K562 (cell line): ENCODE measurements around the gene VSTM1. TPM values are rescaled to one million over a fixed set of nuclear protein-coding genes. Genes with fewer than 3 reads are reported as not detected.

Source experiments
- ATAC-seq: fragments of 200-7000 bp; cut with Tn5 transposase; 3 replicates; pipeline ENCODE4 v1.9.1; 2020; ENCODE audit warnings: moderate library complexity
- BruUV-seq: library from RNA; stranded (reverse); fragments of 400-500 nt; replicated peaks from 2 replicates; lab custom pipeline; 2021; lab: Mats Ljungman, UMichigan
- CTCF ChIA-PET: fragments of 300-600 bp; formaldehyde crosslinking; extraction: SDS; loops from one replicate; lab custom pipeline; 2021; ENCODE audit warnings: low intra/inter-chr PET ratio; lab: Yijun Ruan, JAX
- POLR2A ChIA-PET: fragments of 300-600, 350-650 bp; sonication (Branson Sonifier 250); formaldehyde crosslinking; extraction: SDS; loops from one replicate; lab custom pipeline; 2021; ENCODE audit warnings: antibody characterized with exemption, inconsistent platforms; lab: Yijun Ruan, JAX
- DNase-seq, 4 experiments: peaks; one replicate each; pipeline versions ENCODE4 v3.0.0 to v3.0.0-alpha.2; 2011 to 2018; ENCODE audit warnings: low spot score in 3 of 4, mixed read lengths in 3 of 4; ENCODE audit errors: extremely low read depth in 1 of 4
- FAIRE-seq: peaks from 2 replicates; lab custom pipeline; 2011; peaks lifted over from hg19 to GRCh38; lab: Jason Lieb, UNC
- H2AFZ ChIP-seq: 2 replicates; pipeline ENCODE4 v1.6.0; 2011; ENCODE audit warnings: low read depth, low read length, control low read depth, inconsistent platforms
- H3K27ac ChIP-seq: fragments of 200-600 bp; 3 replicates; pipeline ENCODE4 v1.8.0; 2011; ENCODE audit warnings: low read depth, mild to moderate bottlenecking, control low read depth, inconsistent platforms, low read length, moderate library complexity, mixed read lengths; ENCODE audit errors: extremely low read depth
- H3K27me3 ChIP-seq, 2 experiments: fragments of 300-600 bp in 1 of 2; 2 replicates in 1 of 2; 3 replicates in 1 of 2; pipeline versions ENCODE4 v1.6.0 to v1.8.0; 2011; ENCODE audit warnings: inconsistent platforms in 2 of 2, low read length in 2 of 2, mild to moderate bottlenecking in 1 of 2, mixed read lengths in 1 of 2, moderate library complexity in 1 of 2; ENCODE audit not compliant: control insufficient read depth in 2 of 2, insufficient read depth in 2 of 2
- H3K36me3 ChIP-seq: fragments of 300-600 bp; 3 replicates; pipeline ENCODE4 v1.8.0; 2011; ENCODE audit warnings: mild to moderate bottlenecking, low read length, inconsistent platforms; ENCODE audit not compliant: control insufficient read depth, insufficient read depth
- H3K4me1 ChIP-seq, 2 experiments: fragments of 200-600 bp in 1 of 2; replicated peaks in 1 of 2; 2 replicates in 1 of 2; 3 replicates in 1 of 2; pipeline versions ENCODE4 v1.5.1 to v1.8.0; 2011; ENCODE audit warnings: inconsistent platforms in 2 of 2, low read length in 2 of 2, mild to moderate bottlenecking in 1 of 2, mixed read lengths in 1 of 2, moderate library complexity in 1 of 2; ENCODE audit not compliant: control insufficient read depth in 2 of 2, insufficient read depth in 2 of 2
- H3K4me2 ChIP-seq: 2 replicates; pipeline ENCODE4 v1.6.1; 2011; ENCODE audit warnings: low read length, control low read depth, inconsistent platforms, mixed read lengths; ENCODE audit not compliant: insufficient read depth
- H3K4me3 ChIP-seq: fragments of 200-600 bp; sonication (generic), shearing (Covaris generic); 2 replicates; pipeline ENCODE4 v1.5.1; 2016; ENCODE audit warnings: control low read depth, inconsistent platforms
- H3K79me2 ChIP-seq: fragments of 200-600 bp; 3 replicates; pipeline ENCODE4 v1.8.0; 2011; ENCODE audit warnings: low read length, inconsistent platforms; ENCODE audit not compliant: control insufficient read depth, insufficient read depth
- H3K9ac ChIP-seq, 2 experiments: 2 replicates each; pipeline versions ENCODE4 v1.6.0 to v1.6.1; 2011; ENCODE audit warnings: low read depth in 2 of 2, low read length in 2 of 2, control low read depth in 1 of 2, inconsistent platforms in 1 of 2, mild to moderate bottlenecking in 1 of 2, mixed read lengths in 1 of 2; ENCODE audit not compliant: insufficient read depth in 1 of 2
- H3K9me1 ChIP-seq: one replicate; pipeline ENCODE4 v1.6.0; 2011; ENCODE audit warnings: inconsistent platforms, mild to moderate bottlenecking, low read length, moderate library complexity; ENCODE audit not compliant: control insufficient read depth, insufficient read depth
- H3K9me3 ChIP-seq: replicated peaks from 2 replicates; pipeline ENCODE4 v1.5.1; 2011; ENCODE audit warnings: low read depth, low read length, inconsistent platforms; ENCODE audit not compliant: control insufficient read depth, insufficient read depth
- H4K20me1 ChIP-seq: replicated peaks from 2 replicates; pipeline ENCODE4 v1.6.1; 2011; ENCODE audit warnings: low read length, inconsistent platforms, mixed read lengths; ENCODE audit not compliant: control insufficient read depth, insufficient read depth
- ZNF217 ChIP-seq: sonication (generic); formaldehyde crosslinking; IDR thresholded peaks from 2 replicates; pipeline ENCODE4 v1.8.0; 2022; ENCODE audit warnings: mild to moderate bottlenecking, missing genetic modification reagents
- ZNF263 ChIP-seq: sonication (generic); formaldehyde crosslinking; IDR thresholded peaks from 2 replicates; pipeline ENCODE4 v1.8.0; 2022; ENCODE audit warnings: mild to moderate bottlenecking, missing genetic modification reagents, borderline replicate concordance
- WGBS: fragments of 100-300 bp; shearing (Covaris generic); methylation state at CpG from one replicate; pipeline ENCODE4 v1.1.6; 2016; ENCODE audit warnings: low coverage, mixed read lengths; ENCODE audit not compliant: insufficient coverage; ENCODE audit errors: missing lambda C conversion rate; 5-methylcytosine and 5-hydroxymethylcytosine counted together
- in situ Hi-C: fragments of 300-500 bp; cut with MboI; formaldehyde crosslinking; loops from 4 replicates; pipeline ENCODE4 v1.15.0; 2018; ENCODE audit warnings: inconsistent platforms, mixed read lengths
- intact Hi-C: fragments of 100-400 bp; cut with micrococcal nuclease; formaldehyde crosslinking; loops from 2 replicates; pipeline ENCODE4 v1.14.2; 2022
- polyA plus RNA-seq, 8 experiments: library from polyadenylated mRNA; depleted of rRNA in 4 of 8; stranded (reverse) in 5 of 8; unstranded in 3 of 8; fragments of >200 nt; fragmentation: Nextera tagmentation in 2 of 8; fragmentation: Illumina TruSeq in 1 of 8; extraction: Ambion mirVana in 2 of 8; extraction: Trizol in 1 of 8; gene quantifications; 2 replicates each; pipeline versions ENCODE4 v1.2.1 to v1.2.3, GENCODE V29; 2011 to 2014; ENCODE audit warnings: inconsistent platforms in 1 of 8, missing spikeins in 1 of 8
- total RNA-seq, 7 experiments: library from RNA; depleted of rRNA in 6 of 7; stranded (reverse); fragments of >200 nt in 6 of 7; fragmentation: Illumina TruSeq in 2 of 7; extraction: Trizol in 2 of 7; gene quantifications; 2 replicates each; pipeline versions ENCODE4 v1.2.1 to v1.2.3, GENCODE V29; 2011 to 2021; ENCODE audit warnings: low replicate concordance in 1 of 7
- TF ChIP-seq, protein P1 (sequence below): sonication (generic); formaldehyde crosslinking; IDR thresholded peaks from 2 replicates; pipeline ENCODE4 v1.8.0; 2022; ENCODE audit warnings: missing genetic modification reagents, mild to moderate bottlenecking, borderline replicate concordance

VSTM1 gene
- total and polyA plus RNA-seq, 9 of the 15 experiments (the other 6 are each of a cell fraction or from before 2014, with no cell fraction given): not detected

DNA sequence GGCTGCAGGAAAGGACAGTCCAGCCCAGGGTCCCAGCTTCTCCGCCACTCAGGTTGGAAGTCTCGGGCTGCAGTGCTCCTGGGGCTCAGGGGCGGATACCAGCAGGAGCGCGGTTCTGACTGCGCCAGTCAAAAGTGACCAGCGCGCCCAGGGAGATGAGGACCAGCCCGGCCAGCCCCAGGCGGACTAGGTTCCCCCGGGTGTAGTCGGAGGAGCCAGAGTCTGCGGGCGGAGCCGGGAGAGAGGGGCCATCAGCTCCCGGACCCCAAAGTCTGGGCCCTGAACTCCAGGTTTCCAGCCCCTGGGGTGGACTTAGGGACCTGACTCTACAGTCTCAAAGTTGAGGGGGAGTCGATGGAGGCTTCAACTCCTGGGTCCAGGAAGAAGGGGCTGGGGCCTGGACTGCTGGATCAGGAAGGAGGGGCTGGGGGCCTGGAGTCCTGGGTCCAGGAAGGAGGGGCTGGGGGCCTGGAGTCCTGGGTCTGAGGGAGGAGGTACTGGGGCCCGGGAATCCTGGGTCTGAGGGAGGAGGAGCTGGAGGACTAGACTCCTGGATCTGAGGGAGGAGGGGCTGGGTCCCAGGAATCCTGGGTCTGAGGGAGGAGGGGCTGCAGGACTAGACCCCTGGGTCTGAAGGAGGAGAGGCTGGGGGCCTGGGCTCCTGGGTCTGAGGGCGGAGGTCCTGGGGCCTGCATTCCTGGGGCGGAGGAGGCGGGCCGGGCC lies 31.6 kb upstream of the VSTM1 start:
- WGBS: 29% methylated on average over 8 of the region's 22 CpGs
- in situ Hi-C loops: no loop called here
- Histone ChIP-seq H3K9me1 (no peaks in the 10 kb centered on the region), H4K20me1 (no peaks in the 10 kb centered on the region), H3K27ac (no peak overlapping the region), H3K9ac (peak overlapping the region; percentile 34 to 84; a peak in 3 of 4 replicates), H2AFZ (peak overlapping the region; percentile 68), H3K36me3 (no peaks in the 10 kb centered on the region), H3K79me2 (no peaks in the 10 kb centered on the region), H3K9me3 (peaks cover 3% of the 10 kb centered on the region; the same call in 1 of the 2 replicates), H3K4me3 (peak overlapping the region; percentile 16), H3K4me1 (peaks cover 0 to 21% of the 10 kb centered on the region in 2 experiments; a peak in 3 of 5 replicates), H3K27me3 (peaks cover 0 to 9% of the 10 kb centered on the region in 2 experiments; a peak in 3 of 5 replicates), H3K4me2 (peak overlapping the region; percentile 58; the same call in 1 of the 2 replicates)
- intact Hi-C loops: no loop called here
- 0 out of 2 replicates have a peak, but pooled peaks have one; percentile 48 for TF ChIP-seq ZNF263
- TF ChIP-seq, protein P1, sequence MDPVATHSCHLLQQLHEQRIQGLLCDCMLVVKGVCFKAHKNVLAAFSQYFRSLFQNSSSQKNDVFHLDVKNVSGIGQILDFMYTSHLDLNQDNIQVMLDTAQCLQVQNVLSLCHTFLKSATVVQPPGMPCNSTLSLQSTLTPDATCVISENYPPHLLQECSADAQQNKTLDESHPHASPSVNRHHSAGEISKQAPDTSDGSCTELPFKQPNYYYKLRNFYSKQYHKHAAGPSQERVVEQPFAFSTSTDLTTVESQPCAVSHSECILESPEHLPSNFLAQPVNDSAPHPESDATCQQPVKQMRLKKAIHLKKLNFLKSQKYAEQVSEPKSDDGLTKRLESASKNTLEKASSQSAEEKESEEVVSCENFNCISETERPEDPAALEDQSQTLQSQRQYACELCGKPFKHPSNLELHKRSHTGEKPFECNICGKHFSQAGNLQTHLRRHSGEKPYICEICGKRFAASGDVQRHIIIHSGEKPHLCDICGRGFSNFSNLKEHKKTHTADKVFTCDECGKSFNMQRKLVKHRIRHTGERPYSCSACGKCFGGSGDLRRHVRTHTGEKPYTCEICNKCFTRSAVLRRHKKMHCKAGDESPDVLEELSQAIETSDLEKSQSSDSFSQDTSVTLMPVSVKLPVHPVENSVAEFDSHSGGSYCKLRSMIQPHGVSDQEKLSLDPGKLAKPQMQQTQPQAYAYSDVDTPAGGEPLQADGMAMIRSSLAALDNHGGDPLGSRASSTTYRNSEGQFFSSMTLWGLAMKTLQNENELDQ (CRISPR knock-in tag): no peak
- 0 out of 2 replicates have a peak, but pooled peaks have one; percentile 55 for TF ChIP-seq ZNF217 (CRISPR knock-in tag)
- ChIA-PET CTCF (no interaction called here), POLR2A (no interaction called here)
- FAIRE-seq (no peak), DNase-seq (peak in 1 of 4 experiments; percentile 3), ATAC-seq (no peak)
- BruUV-seq: no TSS peak
